HL-60 (cell line): Measurements from ENCODE around the gene MMP8.

Source experiments
- CTCF ChIP-seq: IDR thresholded peaks from one replicate; pipeline ENCODE4 v1.5.1; 2011; ENCODE audit warnings: low read length, control low read depth, inconsistent platforms; ENCODE audit not compliant: insufficient read depth
- GABPA ChIP-seq: IDR thresholded peaks from 2 replicates; pipeline ENCODE4 v1.6.1; 2012; ENCODE audit warnings: low read depth
- REST ChIP-seq: IDR thresholded peaks from 2 replicates; pipeline ENCODE4 v1.6.1; 2012; ENCODE audit warnings: low read depth; ENCODE audit not compliant: insufficient replicate concordance

GRCh38 chr11:102709201-102709945 lies 15.4 kb downstream of the MMP8 start:
- no peak for TF ChIP-seq CTCF
- TF ChIP-seq REST: no peak
- no peak for TF ChIP-seq GABPA
